ENCODE results near the gene WNT9B. TPM values are rescaled to one million over a fixed set of nuclear protein-coding genes. Genes with fewer than 3 reads are reported as not detected.

The WNT9B gene
- total RNA-seq, 1 donor from 2014 or later, result not detected

DNA sequence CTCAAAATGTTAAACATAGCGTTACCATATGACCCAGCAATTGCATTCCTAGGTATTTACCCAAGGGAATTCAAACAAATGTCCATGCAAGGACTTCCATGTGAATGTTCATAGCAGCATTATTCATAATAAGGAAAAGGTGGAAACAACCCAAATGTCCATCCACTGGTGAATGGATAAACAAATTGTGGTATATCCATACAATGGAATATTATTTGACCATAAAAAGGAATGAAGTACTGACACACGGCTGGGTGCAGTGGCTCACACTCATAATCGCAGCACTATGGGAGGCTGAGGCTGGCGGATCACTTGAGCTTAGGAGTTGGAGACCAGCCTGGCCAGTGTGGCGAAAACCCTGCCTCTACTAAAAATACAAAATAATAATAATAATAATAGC, 47.5 kb downstream of the WNT9B start:
- H3K9ac ChIP-seq (ENCODE audit: low read depth in 1 of 3, low read length in 3 of 3), result no peak overlapping the region
- H3K4me3 ChIP-seq (ENCODE audit: low read length in 3 of 3), result no peak overlapping the region
- no peaks in the 10 kb centered on the region for H3K9me3 ChIP-seq (ENCODE audit: control insufficient read depth in 3 of 3, low read length in 3 of 3)
- H3K27me3 ChIP-seq (ENCODE audit: control insufficient read depth in 3 of 3, insufficient read depth in 3 of 3, low read length in 3 of 3), result peaks cover 7 to 17% (median 12%) of the 10 kb centered on the region in 3 donors
- H3K4me1 ChIP-seq (ENCODE audit: control insufficient read depth in 3 of 3, insufficient read depth in 3 of 3, low read length in 3 of 3), result no peaks in the 10 kb centered on the region
- H3K27ac ChIP-seq (ENCODE audit: low read depth, low read length), result no peak overlapping the region
- H3K36me3 ChIP-seq (ENCODE audit: control insufficient read depth in 3 of 3, insufficient read depth in 3 of 3, low read length in 3 of 3), result no peaks in the 10 kb centered on the region

- Histone ChIP-seq H3K36me3 (ENCODE audit: control insufficient read depth in 3 of 3, insufficient read depth in 3 of 3, low read length in 3 of 3) (no peaks in the 10 kb centered on the region), H3K4me1 (ENCODE audit: control insufficient read depth in 3 of 3, insufficient read depth in 3 of 3, low read length in 3 of 3) (no peaks in the 10 kb centered on the region), H3K27ac (ENCODE audit: low read depth, low read length) (no peak overlapping the region), H3K27me3 (ENCODE audit: control insufficient read depth in 3 of 3, insufficient read depth in 3 of 3, low read length in 3 of 3) (peaks cover 0 to 5% (median 3%) of the 10 kb centered on the region in 3 donors), H3K9me3 (ENCODE audit: control insufficient read depth in 3 of 3, low read length in 3 of 3) (no peaks in the 10 kb centered on the region), H3K9ac (ENCODE audit: low read depth in 1 of 3, low read length in 3 of 3) (no peak overlapping the region), H3K4me3 (ENCODE audit: low read length in 3 of 3) (no peak overlapping the region)
Measured at GRCh38 chr17:46901291-46901690, 49.9 kb downstream of the WNT9B start.

DNA sequence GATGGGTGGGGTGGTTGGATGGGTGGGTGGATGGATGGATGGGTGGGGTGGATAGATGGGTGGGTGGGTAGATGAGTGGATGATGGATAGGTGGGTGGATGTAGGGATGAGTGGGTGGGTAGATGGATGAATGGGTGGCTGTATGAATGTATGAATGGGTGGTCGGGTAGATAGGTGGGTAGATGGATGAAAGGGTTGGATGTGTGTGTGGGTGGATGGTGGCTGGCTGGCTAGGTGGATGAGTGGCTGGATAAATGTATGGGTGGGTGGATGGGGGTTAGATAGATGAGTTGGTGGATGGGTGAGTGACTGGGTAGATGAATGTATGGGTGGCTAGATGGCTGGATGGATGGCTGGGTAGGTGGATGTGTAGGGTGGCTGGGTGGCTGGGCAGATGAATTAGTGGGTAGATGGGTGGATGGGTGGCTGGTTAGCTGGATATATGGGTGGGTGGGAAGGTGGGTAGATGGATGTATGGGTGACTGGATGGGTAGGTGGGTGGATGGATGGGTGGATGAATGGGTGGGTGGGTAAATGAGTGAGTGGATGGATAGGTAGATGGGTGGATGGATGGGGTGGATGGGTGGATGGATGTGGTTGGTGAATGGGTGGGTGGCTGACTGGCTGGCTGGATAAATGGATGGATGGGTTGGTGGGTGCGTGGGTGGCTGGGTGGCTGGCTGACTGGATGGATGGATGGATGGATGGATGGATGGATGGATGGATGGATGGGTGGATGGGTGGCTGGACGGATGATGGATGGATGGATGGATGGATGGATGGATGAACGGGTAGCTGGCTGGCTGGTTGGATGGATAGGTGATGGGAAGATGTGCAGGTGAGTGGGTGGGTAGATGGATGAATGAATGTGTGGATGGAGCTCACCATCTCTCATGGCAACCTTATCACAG, 52.6 kb downstream of the WNT9B start:
- Histone ChIP-seq H3K4me3 (ENCODE audit: low read length in 3 of 3) (no peak overlapping the region), H3K4me1 (ENCODE audit: control insufficient read depth in 3 of 3, insufficient read depth in 3 of 3, low read length in 3 of 3) (no peaks in the 10 kb centered on the region), H3K9me3 (ENCODE audit: control insufficient read depth in 3 of 3, low read length in 3 of 3) (no peaks in the 10 kb centered on the region), H3K27me3 (ENCODE audit: control insufficient read depth in 3 of 3, insufficient read depth in 3 of 3, low read length in 3 of 3) (peaks cover 0 to 5% (median 0%) of the 10 kb centered on the region in 3 donors), H3K9ac (ENCODE audit: low read depth in 1 of 3, low read length in 3 of 3) (no peak overlapping the region), H3K36me3 (ENCODE audit: control insufficient read depth in 3 of 3, insufficient read depth in 3 of 3, low read length in 3 of 3) (no peaks in the 10 kb centered on the region), H3K27ac (ENCODE audit: low read depth, low read length) (no peak overlapping the region)

DNA sequence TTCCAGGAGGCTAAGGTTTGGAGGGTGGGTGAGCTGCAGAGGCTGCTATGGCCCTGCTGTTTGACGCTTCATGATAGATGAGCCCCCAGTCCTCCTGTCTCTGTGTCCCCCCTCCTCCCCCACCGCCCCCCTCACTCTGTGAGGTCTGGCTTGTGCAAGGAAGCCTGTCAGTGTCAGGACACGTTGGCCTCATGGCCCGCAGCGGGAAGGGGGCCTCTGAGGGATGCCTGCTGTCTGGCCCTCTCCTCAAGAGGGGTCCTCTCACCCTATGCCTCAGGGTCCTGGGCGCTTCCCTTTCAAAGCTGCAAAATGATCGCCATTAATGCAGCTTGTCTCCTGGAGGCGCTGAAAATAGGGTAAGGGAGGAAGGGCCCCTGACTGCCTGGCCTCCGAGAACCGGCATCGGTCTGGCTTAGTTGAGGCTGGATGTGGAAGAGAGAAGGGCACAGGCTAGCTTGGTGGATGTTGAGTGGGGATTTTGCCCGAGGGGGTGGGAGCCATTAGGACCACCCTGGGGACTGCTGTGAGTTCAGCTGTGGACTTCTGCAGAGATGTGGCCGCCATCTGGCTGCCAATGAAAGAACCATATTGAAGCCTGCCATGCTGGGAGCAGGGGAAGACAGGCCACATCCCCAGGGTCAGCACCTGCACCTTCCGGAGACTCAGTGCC, 56.8 kb downstream of the WNT9B start:
- Histone ChIP-seq H3K4me3 (ENCODE audit: low read length in 3 of 3) (no peak overlapping the region), H3K4me1 (ENCODE audit: control insufficient read depth in 3 of 3, insufficient read depth in 3 of 3, low read length in 3 of 3) (peaks cover 0 to 3% (median 0%) of the 10 kb centered on the region in 3 donors), H3K27ac (ENCODE audit: low read depth, low read length) (no peak overlapping the region), H3K27me3 (ENCODE audit: control insufficient read depth in 3 of 3, insufficient read depth in 3 of 3, low read length in 3 of 3) (no peaks in the 10 kb centered on the region), H3K9ac (ENCODE audit: low read depth in 1 of 3, low read length in 3 of 3) (no peak overlapping the region), H3K36me3 (ENCODE audit: control insufficient read depth in 3 of 3, insufficient read depth in 3 of 3, low read length in 3 of 3) (no peaks in the 10 kb centered on the region), H3K9me3 (ENCODE audit: control insufficient read depth in 3 of 3, low read length in 3 of 3) (no peaks in the 10 kb centered on the region)

DNA sequence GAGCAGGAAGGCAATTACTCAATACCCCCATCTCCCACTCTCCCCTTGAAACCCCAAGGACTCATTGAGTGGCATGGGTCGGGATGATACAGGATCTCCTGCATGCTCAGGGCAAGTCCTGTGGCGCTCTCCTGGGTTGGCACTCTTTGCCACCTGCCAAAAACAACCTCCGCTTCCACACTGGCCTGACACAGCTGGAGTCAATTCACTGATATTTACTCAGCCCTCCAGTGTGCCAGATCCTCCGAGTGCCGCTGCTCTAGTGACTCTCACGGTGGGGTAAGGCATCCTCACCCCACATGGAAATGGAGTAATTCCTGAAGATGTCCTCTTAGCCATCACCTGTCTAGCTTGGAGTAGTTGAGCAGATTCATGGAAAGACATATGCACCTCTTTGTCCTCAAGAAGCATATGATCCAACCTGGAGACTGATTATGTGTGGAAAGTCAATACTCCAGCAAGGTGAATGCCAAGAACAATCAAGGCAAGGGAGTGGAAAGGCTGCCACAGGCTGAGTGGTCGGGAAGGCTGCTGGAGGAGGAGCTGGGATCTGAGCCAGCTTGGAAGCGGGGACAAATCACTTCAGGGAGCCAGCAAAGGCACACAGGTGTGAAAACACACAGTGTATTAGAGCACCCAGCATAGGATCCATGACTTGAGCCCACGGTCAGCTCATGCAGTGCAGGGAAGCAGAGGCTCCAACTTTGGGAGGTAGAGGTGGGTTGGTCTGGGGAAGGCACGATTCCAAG, 59.0 kb downstream of the WNT9B start:
- Histone ChIP-seq H3K27me3 (ENCODE audit: control insufficient read depth in 3 of 3, insufficient read depth in 3 of 3, low read length in 3 of 3) (no peaks in the 10 kb centered on the region), H3K36me3 (ENCODE audit: control insufficient read depth in 3 of 3, insufficient read depth in 3 of 3, low read length in 3 of 3) (no peaks in the 10 kb centered on the region), H3K9me3 (ENCODE audit: control insufficient read depth in 3 of 3, low read length in 3 of 3) (no peaks in the 10 kb centered on the region), H3K4me1 (ENCODE audit: control insufficient read depth in 3 of 3, insufficient read depth in 3 of 3, low read length in 3 of 3) (peaks cover 0 to 3% (median 0%) of the 10 kb centered on the region in 3 donors), H3K4me3 (ENCODE audit: low read length in 3 of 3) (no peak overlapping the region), H3K9ac (ENCODE audit: low read depth in 1 of 3, low read length in 3 of 3) (no peak overlapping the region), H3K27ac (ENCODE audit: low read depth, low read length) (no peak overlapping the region)

GRCh38 chr17:46911311-46911710, 59.9 kb downstream of the WNT9B start:
- H3K36me3 ChIP-seq (ENCODE audit: control insufficient read depth in 3 of 3, insufficient read depth in 3 of 3, low read length in 3 of 3), result no peaks in the 10 kb centered on the region
- no peak overlapping the region for H3K27ac ChIP-seq (ENCODE audit: low read depth, low read length)
- H3K9me3 ChIP-seq (ENCODE audit: control insufficient read depth in 3 of 3, low read length in 3 of 3), result no peaks in the 10 kb centered on the region
- no peak overlapping the region for H3K4me3 ChIP-seq (ENCODE audit: low read length in 3 of 3)
- no peak overlapping the region for H3K9ac ChIP-seq (ENCODE audit: low read depth in 1 of 3, low read length in 3 of 3)
- H3K4me1 ChIP-seq (ENCODE audit: control insufficient read depth in 3 of 3, insufficient read depth in 3 of 3, low read length in 3 of 3), result peaks cover 0 to 3% (median 0%) of the 10 kb centered on the region in 3 donors
- H3K27me3 ChIP-seq (ENCODE audit: control insufficient read depth in 3 of 3, insufficient read depth in 3 of 3, low read length in 3 of 3), result no peaks in the 10 kb centered on the region

DNA sequence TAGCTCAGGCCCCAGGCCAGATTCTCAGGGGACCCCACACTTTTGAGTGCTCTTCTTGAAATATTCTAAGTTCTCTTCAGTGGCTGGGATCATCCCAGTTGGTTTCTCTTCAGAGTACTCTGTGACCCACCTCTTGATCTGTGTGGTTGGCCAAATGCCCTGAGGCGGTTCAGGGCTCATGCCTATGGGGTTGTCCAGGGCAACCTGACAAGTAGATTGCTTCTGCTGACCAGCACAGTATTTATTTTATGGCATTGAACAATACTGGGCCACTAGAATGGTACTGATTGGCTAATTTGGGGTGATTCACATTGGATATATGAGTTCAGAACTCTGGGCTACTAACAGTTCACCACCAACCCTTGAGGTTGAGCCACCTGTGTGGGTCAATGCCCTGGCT, 64.2 kb downstream of the WNT9B start:
- no peaks in the 10 kb centered on the region for H3K9me3 ChIP-seq (ENCODE audit: control insufficient read depth in 3 of 3, low read length in 3 of 3)

GRCh38 chr17:46916211-46916610, 64.8 kb downstream of the WNT9B start:
- Histone ChIP-seq H3K27ac (ENCODE audit: low read depth, low read length) (no peak overlapping the region), H3K9ac (ENCODE audit: low read depth in 1 of 3, low read length in 3 of 3) (no peak overlapping the region), H3K36me3 (ENCODE audit: control insufficient read depth in 3 of 3, insufficient read depth in 3 of 3, low read length in 3 of 3) (no peaks in the 10 kb centered on the region), H3K4me3 (ENCODE audit: low read length in 3 of 3) (no peak overlapping the region), H3K9me3 (ENCODE audit: control insufficient read depth in 3 of 3, low read length in 3 of 3) (no peaks in the 10 kb centered on the region), H3K27me3 (ENCODE audit: control insufficient read depth in 3 of 3, insufficient read depth in 3 of 3, low read length in 3 of 3) (no peaks in the 10 kb centered on the region), H3K4me1 (ENCODE audit: control insufficient read depth in 3 of 3, insufficient read depth in 3 of 3, low read length in 3 of 3) (peaks cover 0 to 2% (median 0%) of the 10 kb centered on the region in 3 donors)

More for the DNA sequence above, 64.2 kb downstream of the WNT9B start:
- no peaks in the 10 kb centered on the region for H3K36me3 ChIP-seq (ENCODE audit: control insufficient read depth in 3 of 3, insufficient read depth in 3 of 3, low read length in 3 of 3)
- no peaks in the 10 kb centered on the region for H3K27me3 ChIP-seq (ENCODE audit: control insufficient read depth in 3 of 3, insufficient read depth in 3 of 3, low read length in 3 of 3)
- H3K4me3 ChIP-seq (ENCODE audit: low read length in 3 of 3), result no peak overlapping the region
- H3K4me1 ChIP-seq (ENCODE audit: control insufficient read depth in 3 of 3, insufficient read depth in 3 of 3, low read length in 3 of 3), result peaks cover 0 to 3% (median 0%) of the 10 kb centered on the region in 3 donors
- H3K27ac ChIP-seq (ENCODE audit: low read depth, low read length), result no peak overlapping the region
- no peak overlapping the region for H3K9ac ChIP-seq (ENCODE audit: low read depth in 1 of 3, low read length in 3 of 3)

DNA sequence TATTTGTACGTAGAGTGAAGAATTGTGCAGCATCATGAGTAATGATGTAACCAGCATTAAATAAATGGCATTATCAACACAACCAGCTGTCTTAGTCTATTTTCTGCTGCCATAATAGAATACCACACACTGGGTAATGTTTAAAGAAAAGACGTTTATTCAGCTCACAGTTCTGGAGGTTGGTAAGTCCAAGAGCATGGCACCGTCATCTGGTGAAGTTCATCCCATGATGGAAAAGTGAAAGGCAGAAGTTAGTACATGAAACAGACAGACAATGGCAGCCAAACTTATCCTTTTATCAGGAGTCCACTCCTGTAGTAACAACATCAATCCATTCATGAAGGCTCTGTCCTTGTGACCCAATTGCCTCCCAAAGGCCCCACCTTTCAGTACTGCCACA, 65.2 kb downstream of the WNT9B start:
- Histone ChIP-seq H3K27me3 (ENCODE audit: control insufficient read depth in 3 of 3, insufficient read depth in 3 of 3, low read length in 3 of 3) (no peaks in the 10 kb centered on the region), H3K4me1 (ENCODE audit: control insufficient read depth in 3 of 3, insufficient read depth in 3 of 3, low read length in 3 of 3) (no peaks in the 10 kb centered on the region), H3K9me3 (ENCODE audit: control insufficient read depth in 3 of 3, low read length in 3 of 3) (no peaks in the 10 kb centered on the region), H3K27ac (ENCODE audit: low read depth, low read length) (no peak overlapping the region), H3K36me3 (ENCODE audit: control insufficient read depth in 3 of 3, insufficient read depth in 3 of 3, low read length in 3 of 3) (no peaks in the 10 kb centered on the region), H3K4me3 (ENCODE audit: low read length in 3 of 3) (no peak overlapping the region), H3K9ac (ENCODE audit: low read depth in 1 of 3, low read length in 3 of 3) (no peak overlapping the region)
